ENCODE results near the gene KLHL1.

Gene KLHL1

DNA sequence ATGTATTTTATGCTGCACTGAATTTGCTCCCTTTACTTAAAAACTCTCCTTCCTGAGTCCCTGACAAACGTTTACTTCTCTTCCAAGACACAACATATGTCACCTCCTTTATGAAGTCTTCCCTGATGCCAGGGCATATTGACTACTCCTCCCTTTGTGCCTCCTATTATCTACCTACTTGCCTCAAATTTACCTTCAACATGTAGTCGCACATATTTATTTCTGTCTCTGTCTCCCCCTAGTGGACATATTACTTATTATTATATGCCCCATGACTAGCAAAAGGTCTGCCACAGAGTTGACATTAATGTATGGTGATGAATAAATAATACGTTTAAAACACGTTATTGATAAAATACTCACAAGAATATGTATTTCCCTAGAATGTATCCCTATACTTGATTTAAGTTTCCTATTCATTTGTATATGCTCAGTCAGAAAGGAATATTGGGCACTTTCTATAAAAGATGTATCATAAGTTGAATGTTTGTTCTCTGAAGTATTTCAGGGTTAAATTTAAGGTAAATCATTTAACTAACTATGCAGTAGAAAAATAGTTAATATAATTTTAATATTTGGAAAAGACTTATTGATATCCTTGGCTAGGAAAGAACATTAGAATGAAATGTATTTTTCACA is 250.9 kb downstream of the KLHL1 start:
- no peak for DNase-seq

DNA sequence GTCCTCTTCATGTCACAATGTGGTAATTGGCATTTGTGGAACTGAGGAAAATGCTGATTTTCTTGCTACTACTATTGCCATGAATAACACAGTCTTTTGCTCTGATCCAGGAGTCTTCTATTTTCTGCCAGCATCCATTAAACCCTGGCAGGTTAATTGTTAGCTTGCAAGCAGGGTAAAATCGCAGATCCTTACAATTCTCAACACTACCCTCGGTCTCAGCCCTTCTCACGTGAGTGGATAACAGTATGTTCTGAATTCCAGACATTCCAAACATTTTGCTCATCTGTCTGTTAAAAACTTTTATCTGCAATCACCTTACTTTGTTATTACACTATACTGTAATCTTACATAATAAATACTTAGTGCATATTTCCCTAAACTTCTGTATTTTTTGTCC is 251.9 kb downstream of the KLHL1 start:
- no peak for DNase-seq

DNA sequence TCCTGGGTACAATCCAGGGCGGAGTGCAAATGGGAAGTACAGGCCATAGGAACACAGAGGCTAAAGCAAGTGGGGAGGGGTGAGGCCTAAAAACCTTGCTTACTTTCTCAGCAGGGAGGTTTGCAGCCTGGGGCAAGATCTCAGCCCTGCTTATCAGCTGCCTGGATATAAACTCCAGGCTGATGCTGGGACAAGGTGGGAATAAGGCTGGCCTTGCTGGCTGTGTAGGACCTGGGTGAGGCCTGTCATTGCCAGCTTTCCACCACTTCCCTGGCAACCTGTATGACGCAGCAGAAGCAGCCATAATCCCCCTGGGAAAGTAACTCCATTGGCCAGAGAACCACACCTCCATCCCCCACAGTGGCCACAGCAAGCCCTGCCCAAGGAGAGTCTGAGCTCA is 279.7 kb downstream of the KLHL1 start:
- DNase-seq = no peak

DNA sequence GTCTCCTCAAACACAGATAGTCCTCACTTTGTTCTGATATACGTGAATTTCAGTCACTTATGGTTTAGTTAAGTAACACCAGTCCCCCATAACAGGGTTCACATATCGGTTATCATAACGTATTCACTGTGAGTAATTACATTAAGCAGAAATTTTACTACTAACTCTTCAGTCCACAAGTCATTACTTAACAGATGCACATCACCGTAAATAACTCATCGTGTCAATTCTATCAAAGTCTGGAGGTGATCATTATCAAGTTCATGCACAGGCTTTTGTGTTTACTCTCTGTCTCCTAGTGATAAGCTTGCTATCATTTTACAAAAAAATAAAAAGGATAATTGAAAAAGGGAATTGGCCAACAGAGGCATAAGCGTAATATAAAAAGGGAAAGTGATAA is 288.1 kb downstream of the KLHL1 start:
- no peak for DNase-seq

DNA sequence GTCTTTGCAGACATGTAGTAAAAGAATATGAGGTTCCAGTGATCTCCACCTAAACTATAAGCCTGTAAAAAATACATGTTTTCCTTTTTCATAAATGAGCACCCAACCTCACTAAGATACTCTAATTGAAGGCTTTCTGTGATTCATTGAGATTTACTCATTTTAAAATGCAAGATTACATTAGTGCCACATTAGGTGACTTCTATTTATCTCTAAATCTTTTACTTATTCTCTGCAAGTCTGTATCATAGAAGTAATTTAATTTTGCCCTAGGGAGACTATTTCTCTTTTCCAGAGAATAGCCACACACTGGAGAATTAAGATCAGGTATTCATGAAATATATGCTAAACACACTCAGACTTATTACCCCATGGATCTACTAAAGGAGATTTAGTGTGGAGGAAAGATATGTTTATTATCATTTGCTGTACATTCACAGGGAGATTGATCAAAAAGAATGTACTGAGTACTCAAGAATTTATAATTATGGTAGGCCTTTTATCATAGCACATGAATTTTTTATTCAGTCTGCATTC is 290.9 kb downstream of the KLHL1 start:
- no peak for DNase-seq

DNA sequence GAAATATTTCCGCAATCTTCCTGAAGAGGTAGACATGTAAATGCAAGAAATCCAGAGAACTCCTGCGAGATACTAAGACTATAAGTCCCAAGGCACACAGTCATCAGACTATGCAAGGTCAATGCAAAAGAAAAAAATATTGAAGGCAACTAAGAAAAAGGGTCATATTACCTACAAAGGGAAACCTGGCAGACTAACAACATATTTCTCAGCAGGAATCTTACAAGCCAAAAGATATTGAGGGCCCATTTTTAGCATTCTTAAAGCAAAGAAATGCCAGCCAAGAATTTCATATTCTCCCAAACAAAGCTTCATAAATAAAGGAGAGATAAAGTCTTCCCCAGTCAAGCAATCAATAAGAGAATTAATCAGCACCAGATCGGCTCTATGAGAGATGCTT is 299.1 kb downstream of the KLHL1 start:
- DNase-seq = no peak

DNA sequence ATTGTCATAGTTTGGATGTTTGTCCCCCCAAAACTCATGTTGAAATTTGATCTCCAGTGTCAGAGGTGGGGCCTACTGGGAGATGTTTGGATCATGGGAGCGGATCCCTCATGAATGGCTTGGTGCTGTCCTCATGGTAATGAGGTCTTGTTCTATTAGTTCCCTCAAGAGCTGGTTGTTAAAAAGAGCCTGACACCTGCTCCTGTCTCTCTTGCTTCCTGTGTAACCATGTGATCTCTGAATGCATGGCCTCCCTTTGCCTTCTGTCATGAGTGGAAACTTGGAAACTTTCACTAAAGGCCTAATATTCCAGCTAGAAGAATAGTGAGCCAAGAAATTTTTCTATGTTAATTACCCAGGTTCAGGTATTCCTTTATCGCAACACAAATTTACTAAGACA is 312.0 kb downstream of the KLHL1 start:
- no peak for DNase-seq

DNA sequence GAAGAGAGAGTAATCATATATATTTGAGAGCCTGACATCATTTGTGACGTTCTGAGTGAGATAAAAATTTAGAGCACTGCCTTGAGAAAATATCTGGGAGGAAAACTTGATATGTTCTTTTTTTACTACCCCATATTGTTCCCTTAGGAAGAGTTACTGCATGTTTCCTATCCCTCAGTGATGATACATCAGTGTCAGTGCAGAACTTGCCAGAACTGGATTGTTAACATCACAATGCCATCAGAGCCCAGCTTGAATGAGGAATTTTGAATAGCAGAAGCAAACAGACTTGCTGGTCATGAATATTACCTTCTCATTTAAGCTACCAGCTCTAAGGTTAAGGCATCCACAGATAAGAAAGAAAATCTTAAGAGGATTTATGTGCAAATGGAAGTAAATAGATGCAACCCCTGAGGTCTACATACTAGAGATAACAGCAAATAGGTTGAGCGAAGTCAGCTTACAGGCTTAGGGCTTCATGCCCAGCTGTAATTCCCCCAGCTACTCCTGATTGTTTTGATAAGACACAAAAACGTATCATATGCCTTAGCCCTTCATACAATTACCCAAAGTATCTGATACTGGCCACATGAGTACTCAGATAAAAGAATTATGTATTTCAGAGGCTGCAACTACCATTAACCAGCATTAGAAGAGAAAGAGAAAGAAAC is 314.3 kb downstream of the KLHL1 start:
- DNase-seq = no peak

DNA sequence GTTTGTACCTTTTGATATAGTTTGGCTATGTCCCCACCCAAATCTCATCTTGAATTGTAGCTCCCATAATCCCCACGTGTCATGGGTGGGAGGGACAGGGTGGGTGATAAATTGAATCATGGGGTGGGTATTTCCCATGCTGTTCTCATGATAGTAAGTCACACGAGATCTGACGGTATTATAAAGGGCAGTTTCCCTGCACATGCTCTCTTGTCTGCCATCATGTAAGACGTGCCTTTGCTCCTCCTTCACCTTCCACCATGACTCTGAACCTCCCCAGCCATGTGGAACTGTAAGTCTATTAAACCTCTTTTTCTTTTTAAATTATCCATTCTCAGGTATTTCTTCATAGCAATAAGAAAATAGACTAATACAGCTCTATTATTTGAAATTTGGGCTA is 331.3 kb downstream of the KLHL1 start:
- no peak for DNase-seq

DNA sequence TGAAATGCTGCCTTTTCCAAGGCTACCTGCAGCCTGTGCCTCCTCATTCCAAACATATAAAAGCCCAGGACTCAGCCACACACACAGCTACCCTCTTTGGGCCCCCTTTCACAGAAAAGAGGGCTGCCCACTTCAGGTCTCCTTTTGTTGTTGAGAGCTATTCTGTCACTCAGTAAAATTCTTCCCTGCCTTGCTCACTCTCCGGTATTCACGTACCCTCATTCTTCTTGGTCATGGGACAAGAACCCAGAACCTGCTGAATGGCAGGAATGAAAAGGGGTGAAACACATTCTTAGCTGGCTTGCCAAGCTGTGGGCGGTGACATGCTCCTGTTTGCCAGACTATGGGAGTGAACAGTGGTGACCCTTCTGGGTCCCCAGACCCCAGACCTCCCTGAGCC is 338.6 kb downstream of the KLHL1 start:
- no peak for DNase-seq

DNA sequence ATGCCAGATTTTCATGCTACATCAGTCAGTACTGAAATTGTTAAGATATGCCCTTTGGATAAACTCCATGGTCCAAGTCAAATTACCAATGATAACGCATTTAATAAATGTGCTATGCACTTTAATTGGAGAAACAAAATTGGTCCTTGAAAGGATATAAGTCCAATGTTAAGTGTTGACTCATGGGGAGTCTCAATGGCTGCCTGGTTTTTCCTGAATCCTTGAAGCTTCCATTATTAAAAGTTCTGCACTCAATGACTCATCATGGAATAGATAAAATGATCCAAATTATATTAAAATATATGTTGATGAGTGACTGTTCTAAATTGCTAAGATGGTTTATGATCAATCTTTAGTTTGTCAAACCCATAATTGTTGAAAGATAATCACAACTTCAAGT is 346.7 kb downstream of the KLHL1 start:
- no peak for DNase-seq

DNA sequence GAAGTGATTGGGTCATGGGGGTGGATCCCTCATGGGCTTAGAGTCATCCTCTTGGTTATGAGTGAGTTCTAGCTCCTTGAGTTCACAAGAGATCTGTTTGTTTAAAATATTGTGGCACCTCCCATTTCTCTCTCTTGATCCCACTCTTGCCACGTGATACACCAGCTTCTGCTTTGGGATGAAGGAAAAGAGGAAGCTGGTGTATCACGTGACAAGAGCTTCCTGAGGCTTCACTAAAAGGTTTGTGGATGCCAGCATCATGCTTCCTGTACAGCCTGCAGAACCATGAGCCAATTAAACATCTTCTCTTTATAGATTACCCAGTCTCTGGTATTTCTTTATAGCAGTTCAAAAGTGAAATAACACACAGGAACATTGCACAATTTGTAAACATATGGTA is 353.2 kb downstream of the KLHL1 start:
- DNase-seq = no peak

DNA sequence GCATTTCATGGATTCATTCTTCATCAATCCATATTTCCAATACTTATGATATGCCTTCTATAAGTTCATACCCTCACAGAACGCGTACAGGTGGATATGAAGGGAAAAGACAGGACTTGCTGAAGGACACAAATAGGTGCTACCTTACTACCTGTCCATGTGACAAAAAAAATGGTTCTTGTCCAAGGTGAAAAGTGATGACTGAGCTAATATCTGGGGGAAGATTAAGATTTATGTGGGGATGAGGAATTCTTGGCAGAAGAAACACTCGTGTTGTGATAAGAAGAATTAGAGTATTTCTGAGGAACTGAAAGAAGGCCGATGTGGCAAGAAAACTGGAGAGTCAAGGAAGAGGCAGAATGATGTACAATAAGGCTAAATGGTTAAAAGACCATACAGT is 357.0 kb downstream of the KLHL1 start:
- no peak for DNase-seq

DNA sequence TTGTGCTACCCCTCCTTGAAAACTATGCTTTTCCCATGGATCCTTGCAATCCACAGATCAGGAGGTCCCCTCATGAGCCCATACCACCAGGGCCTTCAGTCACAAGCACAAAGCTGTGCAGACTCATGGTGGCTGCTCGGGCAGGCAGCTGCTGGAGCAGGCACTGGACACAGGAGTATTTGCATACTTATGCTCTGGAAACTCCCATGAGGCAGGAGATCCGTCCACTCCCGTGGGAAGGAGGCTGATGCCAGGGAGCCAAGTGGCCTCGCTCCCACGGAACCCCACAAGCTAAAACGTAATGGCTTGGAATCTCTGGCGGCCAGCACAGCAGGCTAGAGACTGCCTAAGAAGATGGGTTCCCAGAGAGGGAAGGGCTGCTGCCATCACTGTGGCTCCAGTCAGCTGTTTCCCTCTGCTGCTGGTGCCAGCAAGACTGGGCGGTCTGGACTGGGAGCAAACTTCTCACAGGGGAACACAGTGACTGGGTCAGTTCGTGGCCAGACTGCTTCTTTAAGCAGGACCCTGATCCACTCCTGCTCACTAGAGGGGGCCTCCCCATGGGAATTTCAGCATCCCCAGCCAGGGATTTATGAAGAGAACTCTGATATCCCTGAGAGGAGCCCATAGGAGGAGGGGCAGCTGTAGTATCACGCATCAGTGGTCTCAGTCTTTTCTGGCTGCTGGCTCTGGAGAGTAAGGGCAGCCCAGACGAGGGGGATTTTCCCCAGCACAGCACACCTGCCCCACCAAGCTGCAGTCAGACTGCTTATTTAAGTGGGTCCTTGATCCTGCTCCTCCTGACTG is 370.9 kb downstream of the KLHL1 start:
- DNase-seq = no peak

DNA sequence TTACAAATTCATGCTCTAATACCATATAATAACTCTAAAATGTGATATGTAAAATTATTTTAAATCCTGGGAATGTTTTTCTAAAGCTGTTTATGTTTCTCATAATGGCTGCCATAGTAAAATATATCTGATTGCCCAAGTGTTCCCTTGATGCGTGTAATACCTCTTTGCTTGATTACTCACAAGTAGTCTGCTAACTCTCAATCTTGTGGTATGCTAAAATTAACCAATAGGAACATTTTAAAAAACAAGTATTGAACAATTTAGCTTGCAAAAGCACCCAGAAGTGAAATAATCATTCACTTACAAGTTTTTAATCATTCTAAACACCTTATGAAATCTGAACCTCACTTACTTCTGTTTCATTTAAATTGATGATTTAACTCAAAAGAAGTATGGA is 386.6 kb downstream of the KLHL1 start:
- DNase-seq = no peak

DNA sequence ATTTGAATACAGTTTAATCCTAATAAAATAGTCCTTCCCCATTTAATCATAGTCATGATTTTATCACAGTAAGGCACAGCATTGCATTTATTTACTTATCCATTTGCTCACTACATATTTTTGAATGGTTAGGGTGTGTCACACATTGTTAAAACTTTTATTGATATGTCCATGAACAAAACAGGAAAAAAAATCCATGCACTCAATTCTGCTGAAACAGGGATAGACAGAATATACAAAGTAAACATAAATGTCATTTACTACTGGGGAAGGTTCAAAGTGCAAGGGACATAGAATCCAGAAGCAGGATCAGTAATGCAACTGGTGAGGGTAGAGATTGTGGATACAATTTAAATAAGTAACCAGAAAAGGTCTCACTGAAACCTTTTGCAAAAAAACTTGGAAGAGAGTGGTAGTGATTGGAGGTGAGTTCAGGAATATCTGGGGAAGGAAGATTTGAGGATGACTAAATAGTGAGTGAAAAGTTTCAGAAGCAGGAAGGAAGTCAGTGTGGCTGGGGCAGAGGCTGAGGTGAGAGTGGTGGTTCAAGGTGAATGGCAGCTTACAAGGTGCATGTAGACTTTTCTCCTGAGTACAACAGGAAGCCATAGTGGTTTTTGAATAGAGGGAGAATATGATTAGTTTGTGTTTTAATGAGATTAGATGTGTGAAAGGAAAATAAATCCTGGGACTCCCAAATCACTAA is 387.8 kb downstream of the KLHL1 start:
- no peak for DNase-seq

DNA sequence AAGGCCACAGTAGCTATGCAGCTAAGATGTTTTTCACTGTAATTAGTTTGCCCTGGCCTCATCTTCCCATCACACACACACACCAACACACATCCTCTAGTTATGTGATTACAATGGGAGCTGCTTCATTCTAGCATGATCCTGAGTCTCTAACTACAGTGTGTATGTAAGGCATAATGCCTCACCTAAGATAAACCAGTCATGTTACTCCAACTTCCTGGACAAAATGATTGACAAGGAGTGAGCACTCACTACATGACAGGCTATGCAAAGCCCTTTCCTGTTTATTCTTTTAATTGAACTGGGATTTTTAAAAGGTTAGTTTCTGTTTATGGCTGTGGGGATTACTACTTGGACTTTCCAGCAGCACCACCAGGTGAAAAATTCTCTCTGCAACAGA is 401.4 kb downstream of the KLHL1 start:
- DNase-seq = no peak

DNA sequence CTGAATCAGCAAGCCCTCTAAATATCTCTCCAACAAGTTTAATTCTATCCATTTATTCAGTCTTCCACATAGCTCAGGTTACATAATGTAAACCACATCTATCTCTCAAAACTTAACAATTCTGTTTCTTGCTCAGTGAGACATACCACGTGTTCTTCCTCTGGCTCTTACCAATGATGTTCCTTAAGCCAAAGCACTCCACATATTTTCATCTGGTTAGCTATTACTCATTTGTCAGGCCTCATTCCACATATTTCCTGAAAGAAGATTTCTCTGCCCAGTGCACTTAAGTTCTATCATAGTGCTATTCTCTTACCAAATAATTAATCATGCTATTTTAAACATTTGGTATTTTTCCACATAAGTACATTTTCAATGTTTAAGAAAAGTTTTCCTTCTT is 403.9 kb downstream of the KLHL1 start:
- DNase-seq = no peak

DNA sequence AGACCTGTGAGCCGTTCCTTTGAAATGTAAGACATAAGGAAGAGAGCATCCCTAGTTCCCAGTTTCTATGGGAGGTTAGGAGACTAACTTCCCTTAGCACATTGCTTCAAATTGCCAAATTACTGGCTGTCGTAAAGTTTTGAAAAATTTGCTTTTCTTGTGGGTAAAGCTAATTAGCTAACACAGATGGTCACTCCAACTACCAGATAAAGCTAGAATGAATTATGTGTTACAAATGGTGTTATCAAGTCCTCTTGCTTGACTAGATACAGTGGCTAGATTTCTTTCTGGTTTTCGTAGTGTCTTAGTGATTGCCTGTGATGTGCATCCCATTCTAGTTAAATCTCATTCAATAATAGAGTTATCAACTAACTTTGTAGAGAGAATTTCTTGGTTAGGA is 417.3 kb downstream of the KLHL1 start:
- DNase-seq = no peak

DNA sequence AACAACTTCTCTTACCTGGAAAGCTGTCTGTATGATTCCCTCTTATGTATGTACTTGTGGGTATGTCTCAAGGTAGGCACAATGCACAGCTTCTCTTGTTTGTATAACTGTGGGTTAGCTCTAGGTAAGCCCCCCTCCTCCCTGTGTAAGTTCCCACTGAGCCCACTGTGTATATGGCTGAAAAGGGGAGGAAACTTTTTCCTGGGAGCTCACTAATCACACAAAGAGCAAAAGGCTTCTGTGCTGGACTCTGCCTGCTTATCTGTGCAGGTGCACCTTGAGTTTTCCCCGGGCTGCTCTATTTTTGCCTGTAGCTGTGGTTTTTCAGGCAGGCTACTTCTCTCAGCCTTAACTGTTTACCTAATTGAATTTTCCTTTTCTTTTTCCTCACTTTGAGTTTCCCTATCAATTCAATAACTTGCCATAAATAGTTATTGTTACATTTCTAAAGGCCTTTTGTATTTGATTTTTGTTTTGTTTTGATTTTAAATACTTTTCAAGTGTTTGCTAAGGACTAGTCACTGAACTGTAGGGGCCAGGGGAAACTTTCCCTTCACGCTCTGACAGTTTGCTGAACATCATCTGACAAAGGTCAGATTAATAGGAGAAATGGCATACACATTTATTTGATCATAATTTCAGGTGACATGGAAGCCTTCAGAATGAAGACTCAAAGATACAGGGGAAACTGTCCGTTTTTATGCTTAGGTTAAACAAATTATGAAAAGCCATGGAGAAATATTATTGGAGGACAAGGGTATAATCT is 424.1 kb downstream of the KLHL1 start:
- no peak for DNase-seq

DNA sequence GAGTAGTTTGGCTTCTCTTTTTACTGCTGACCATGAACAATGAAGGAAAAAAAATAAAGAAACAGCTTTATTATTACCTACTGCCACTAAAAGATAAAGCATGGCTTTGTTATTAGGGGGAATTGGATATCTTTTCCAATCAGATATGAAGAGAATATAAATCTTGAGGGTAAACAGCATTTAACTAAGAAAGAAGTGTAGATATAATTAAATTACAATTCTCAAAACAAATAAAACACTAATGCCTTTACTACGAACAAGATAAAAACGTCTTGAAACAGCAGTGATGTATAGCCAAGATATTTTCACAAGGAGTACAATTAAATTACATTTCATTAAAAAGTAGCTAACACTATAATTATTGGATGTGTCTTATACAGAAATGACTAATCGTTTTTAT is 426.5 kb downstream of the KLHL1 start:
- DNase-seq = no peak

DNA sequence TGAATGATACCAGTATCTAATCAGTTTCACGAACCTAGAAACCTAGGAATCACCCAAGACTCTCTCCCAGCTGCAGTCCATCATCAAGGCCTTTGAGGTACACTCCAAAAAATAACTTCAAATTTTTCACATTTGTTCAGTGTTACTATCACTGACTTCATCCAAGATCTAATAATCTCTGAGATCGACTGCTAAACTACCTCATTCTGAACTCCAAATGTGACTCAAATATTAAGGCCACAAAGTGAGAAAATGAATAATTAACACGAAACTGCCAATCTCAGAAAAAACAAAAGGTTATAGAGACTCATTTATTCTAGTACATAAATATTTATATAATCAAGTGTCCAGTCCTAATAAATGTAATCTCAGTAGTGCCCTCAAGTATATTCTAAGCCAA is 430.9 kb downstream of the KLHL1 start:
- no peak for DNase-seq

DNA sequence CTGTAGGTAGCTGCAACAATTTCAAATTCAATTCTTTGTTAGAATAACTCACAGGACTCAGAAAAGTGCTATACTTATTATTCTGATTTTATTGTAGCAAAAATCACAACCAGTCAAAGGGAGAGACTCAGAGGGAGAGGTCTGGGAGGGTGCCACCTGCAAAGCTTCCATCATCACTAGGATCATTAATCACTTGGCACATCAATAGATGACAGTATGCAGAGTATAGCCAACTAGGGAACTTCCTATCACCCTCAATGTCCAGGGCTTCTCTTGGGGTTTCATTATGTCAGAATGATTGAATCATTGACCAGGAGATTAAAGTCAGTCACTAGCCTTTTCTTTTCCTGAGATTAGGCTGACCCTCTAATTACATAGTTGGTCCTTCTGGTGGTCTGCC is 432.0 kb downstream of the KLHL1 start:
- DNase-seq = no peak
